Kidney capillary endothelial cell (primary cell): ENCODE results near the gene TBC1D24.
A peak's percentile ranks its signal among the peaks of the same experiment; 100 is the strongest.

Experiments used
- DNase-seq: peaks from one replicate; pipeline ENCODE4 v3.0.0-alpha.2; 2018; ENCODE audit warnings: low spot score

The TBC1D24 gene

GRCh38 chr16:2450535-2450934 lies 24.4 kb upstream of the TBC1D24 start:
- DNase-seq = no peak

GRCh38 chr16:2450975-2451381 lies 23.9 kb upstream of the TBC1D24 start:
- DNase-seq = no peak

- DNase-seq = no peak
These were observed 23.0 kb upstream of the TBC1D24 start for GRCh38 chr16:2451851-2452320.

GRCh38 chr16:2452650-2453049 lies 22.3 kb upstream of the TBC1D24 start:
- DNase-seq = no peak

GRCh38 chr16:2455081-2455845 lies 19.7 kb upstream of the TBC1D24 start:
- no peak for DNase-seq

- no peak for DNase-seq
These were observed 18.3 kb upstream of the TBC1D24 start for GRCh38 chr16:2456551-2457153.

- no peak for DNase-seq
These were observed 17.7 kb upstream of the TBC1D24 start for GRCh38 chr16:2457267-2457666.

- no peak for DNase-seq
These were observed 17.0 kb upstream of the TBC1D24 start for GRCh38 chr16:2457946-2458345.

GRCh38 chr16:2458887-2459646 lies 15.9 kb upstream of the TBC1D24 start:
- no peak for DNase-seq

GRCh38 chr16:2459647-2460390 lies 15.1 kb upstream of the TBC1D24 start, which contains the start of gene TEDC2:
TEDC2 (plus strand) TSS chr16:2460109; CDS start chr16:2460145, 36 bp downstream.
- peak; percentile 95 for DNase-seq

- DNase-seq = no peak
These were observed 14.6 kb upstream of the TBC1D24 start for GRCh38 chr16:2460391-2460713.

GRCh38 chr16:2460916-2461315 lies 14.0 kb upstream of the TBC1D24 start:
- DNase-seq = no peak

- DNase-seq = no peak
These were observed 12.7 kb upstream of the TBC1D24 start for GRCh38 chr16:2462031-2462866.

- no peak for DNase-seq
These were observed 10.6 kb upstream of the TBC1D24 start for GRCh38 chr16:2464333-2464732.

GRCh38 chr16:2465653-2466415 lies 9.1 kb upstream of the TBC1D24 start:
- DNase-seq = no peak

GRCh38 chr16:2466667-2467527 lies 8.0 kb upstream of the TBC1D24 start:
- DNase-seq = no peak

- peak; percentile 29 for DNase-seq
These were observed 7.2 kb upstream of the TBC1D24 start for GRCh38 chr16:2467528-2468232.

- DNase-seq = no peak
These were observed 6.6 kb upstream of the TBC1D24 start for GRCh38 chr16:2468233-2468724.
